ENCODE data around the gene CPN2. TPM values are rescaled to one million over a fixed set of nuclear protein-coding genes. Genes with fewer than 3 reads are reported as not detected.

Gene CPN2
- total RNA-seq, 1 experiment from 2014 or later, result 0.08 TPM

- POLR2A ChIA-PET, result interaction anchor here (0.6 kb wide), 1 partner anchor 186 kb away, joined by 3 read pairs; no protein-coding TSS in a partner anchor
- ATAC-seq, result no peak
- no peaks in the 10 kb centered on the region for H3K27me3 ChIP-seq (ENCODE audit: control insufficient read depth, insufficient read depth, low read length)
- H3K36me3 ChIP-seq (ENCODE audit: control insufficient read depth, insufficient read depth, low read length), result no peaks in the 10 kb centered on the region
- no peaks in the 10 kb centered on the region for H3K9me3 ChIP-seq (ENCODE audit: control insufficient read depth, insufficient read depth, low read depth, low read length)
- peak overlapping the region; percentile 3; the same call in 1 of the 2 replicates for H3K27ac ChIP-seq (ENCODE audit: low read length)
- H3K4me1 ChIP-seq (ENCODE audit: control insufficient read depth, insufficient read depth, low read length), result peaks cover 5% of the 10 kb centered on the region; the same call in 1 of the 2 replicates
- no peak overlapping the region; a peak in 1 of 4 replicates for H3K4me3 ChIP-seq (ENCODE audit: low read depth in 2 of 2, low read length in 2 of 2)
- BruUV-seq (replicated peaks), result no TSS peak
- CTCF ChIA-PET, result interaction anchor here (0.5 kb wide), 1 partner anchor 450 kb away, joined by 16 read pairs; no protein-coding TSS in a partner anchor
- intact Hi-C loops (cut with micrococcal nuclease; ENCODE audit: unreplicated experiment), result no loop called here
- TF ChIP-seq TCF7L2 (IDR thresholded peaks at IDR 0.05; ENCODE audit: low read depth, low read length), result no peak; the same call in 1 of the 2 replicates
- no peak for TF ChIP-seq POLR2AphosphoS5 (IDR thresholded peaks at IDR 0.05; ENCODE audit: low read depth, low read length)
- no peak for TF ChIP-seq CTCF (IDR thresholded peaks at IDR 0.05)
- no peak for TF ChIP-seq SIN3A (IDR thresholded peaks at IDR 0.05; ENCODE audit: borderline replicate concordance, insufficient read depth, low read depth, low read length)
- TF ChIP-seq REST (IDR thresholded peaks at IDR 0.05; ENCODE audit: insufficient read depth in 1 of 2, low read depth in 2 of 2, low read length in 1 of 2), result no peak
- no peak for DNase-seq (ENCODE audit: low read depth, low spot score)
- in situ Hi-C loops (cut with HindIII; ENCODE audit: low pct_unique_long_range_greater_than_20kb, low sequenced_read_pairs), result no loop called here
These were observed 23.7 kb downstream of the CPN2 start for GRCh38 chr3:194327218-194328052.

GRCh38 chr3:194326968-194327217 is 24.2 kb downstream of the CPN2 start:
- Histone ChIP-seq H3K27ac (ENCODE audit: low read length) (no peak overlapping the region), H3K9me3 (ENCODE audit: control insufficient read depth, insufficient read depth, low read depth, low read length) (no peaks in the 10 kb centered on the region), H3K36me3 (ENCODE audit: control insufficient read depth, insufficient read depth, low read length) (no peaks in the 10 kb centered on the region), H3K27me3 (ENCODE audit: control insufficient read depth, insufficient read depth, low read length) (no peaks in the 10 kb centered on the region), H3K4me1 (ENCODE audit: control insufficient read depth, insufficient read depth, low read length) (peaks cover 6% of the 10 kb centered on the region; the same call in 1 of the 2 replicates), H3K4me3 (ENCODE audit: low read depth in 2 of 2, low read length in 2 of 2) (no peak overlapping the region)
- ATAC-seq (no peak), DNase-seq (ENCODE audit: low read depth, low spot score) (no peak)
- POLR2A ChIA-PET, result no interaction called here
- BruUV-seq (replicated peaks), result no TSS peak
- intact Hi-C loops (cut with micrococcal nuclease; ENCODE audit: unreplicated experiment), result no loop called here
- in situ Hi-C loops (cut with HindIII; ENCODE audit: low pct_unique_long_range_greater_than_20kb, low sequenced_read_pairs), result no loop called here
- CTCF ChIA-PET, result no interaction called here
- TF ChIP-seq CTCF (IDR thresholded peaks at IDR 0.05) (no peak), SIN3A (IDR thresholded peaks at IDR 0.05; ENCODE audit: borderline replicate concordance, insufficient read depth, low read depth, low read length) (no peak), TCF7L2 (IDR thresholded peaks at IDR 0.05; ENCODE audit: low read depth, low read length) (no peak), REST (IDR thresholded peaks at IDR 0.05; ENCODE audit: insufficient read depth in 1 of 2, low read depth in 2 of 2, low read length in 1 of 2) (no peak), POLR2AphosphoS5 (IDR thresholded peaks at IDR 0.05; ENCODE audit: low read depth, low read length) (no peak)

All from Panc1 (cell line).